Measurements from ENCODE around the gene SLU7.

Gene SLU7

DNA sequence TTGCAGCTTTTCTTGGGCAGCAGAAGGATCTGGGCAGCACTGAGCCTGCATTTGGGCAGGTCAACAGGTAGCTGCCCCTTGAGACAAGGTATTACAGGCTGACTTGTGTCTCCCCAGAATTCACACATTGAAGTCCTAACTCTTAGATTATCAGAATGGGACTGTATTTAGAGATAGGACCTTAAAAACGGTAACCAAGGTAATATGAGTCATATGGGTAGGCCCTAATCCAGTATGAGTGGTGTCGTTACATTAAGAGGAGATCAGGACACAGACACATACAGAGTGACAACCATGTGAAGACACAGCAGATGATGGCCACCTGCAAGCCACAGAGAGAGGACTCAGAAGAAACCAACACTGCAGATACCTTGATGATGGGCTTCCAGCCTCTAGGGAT, 51.6 kb downstream of the SLU7 start:
- DNase-seq (ENCODE audit: low read depth, low spot score) = no peak

DNA sequence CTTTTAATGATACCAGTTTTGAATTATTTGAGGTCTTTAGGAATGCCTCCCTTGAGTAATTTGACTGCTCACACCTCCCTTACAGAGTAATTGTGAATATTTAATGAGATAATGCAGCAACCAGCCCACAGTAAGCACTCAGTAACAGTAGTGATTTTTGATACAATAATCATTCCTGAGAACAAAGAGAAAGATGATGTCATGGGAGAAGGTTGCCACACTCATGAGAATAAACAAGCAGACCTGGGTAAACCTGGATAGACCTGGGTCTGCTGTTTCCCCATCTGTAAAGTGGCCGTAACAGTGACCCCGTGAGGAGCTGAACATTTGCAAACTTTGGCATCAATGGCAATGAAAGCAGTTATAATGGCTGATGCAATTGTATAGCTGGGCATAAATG, 52.7 kb downstream of the SLU7 start:
- no peak for DNase-seq (ENCODE audit: low read depth, low spot score)

DNA sequence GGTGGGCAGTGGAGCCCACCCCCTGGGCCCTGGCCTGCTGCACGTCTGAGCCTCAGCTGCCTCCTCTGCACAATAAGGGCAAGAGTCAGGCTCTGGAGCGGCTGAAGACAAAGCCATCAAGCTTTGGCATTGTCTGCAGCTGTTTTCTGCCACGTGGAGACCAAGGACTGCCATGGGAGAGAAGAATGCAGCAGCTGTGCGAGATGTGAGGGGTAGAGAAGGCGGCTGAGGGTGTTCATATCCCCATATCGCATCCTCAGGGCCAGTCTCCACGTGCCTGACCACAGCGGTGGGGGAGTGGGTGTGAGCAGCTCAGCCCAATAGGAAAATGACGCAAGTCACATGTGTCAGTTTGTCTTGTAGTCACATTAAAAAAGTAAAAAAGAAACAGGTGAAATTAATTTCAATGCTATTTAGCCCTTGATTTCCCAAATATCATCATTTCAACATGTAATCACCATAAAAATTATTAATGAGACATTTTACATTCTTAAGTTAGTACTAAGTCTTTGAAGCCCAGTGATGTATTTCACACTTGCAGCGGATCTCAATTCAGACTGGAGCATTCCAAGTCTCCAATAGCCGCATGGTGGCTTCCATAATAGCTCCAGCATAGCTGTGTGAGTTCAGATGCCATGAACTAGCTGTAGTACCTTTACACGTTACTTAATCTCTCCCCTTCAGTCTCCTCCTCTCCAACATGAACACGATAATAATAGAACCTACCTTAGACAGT, 55.1 kb downstream of the SLU7 start:
- no peak for DNase-seq (ENCODE audit: low read depth, low spot score)

DNA sequence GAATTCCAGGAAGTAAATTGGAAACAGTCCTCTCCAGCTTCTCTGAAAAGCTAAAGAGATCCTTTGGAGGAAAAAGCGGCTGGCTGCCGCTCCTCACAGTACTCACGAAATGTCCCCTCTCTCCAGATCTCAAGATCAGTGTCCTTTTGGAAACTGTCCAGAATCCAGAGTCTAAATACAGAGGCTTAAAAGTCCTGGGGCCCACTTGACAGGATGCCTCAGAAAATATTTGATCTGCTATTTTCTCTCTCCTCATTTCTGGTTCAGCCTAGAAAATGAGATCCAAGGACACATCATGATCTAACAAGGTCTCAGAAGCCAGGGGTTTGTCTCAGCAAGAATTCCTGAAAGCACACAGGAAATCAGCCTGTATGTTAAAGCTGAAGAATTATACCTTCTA, 55.7 kb downstream of the SLU7 start:
- DNase-seq (ENCODE audit: low read depth, low spot score) = no peak

DNA sequence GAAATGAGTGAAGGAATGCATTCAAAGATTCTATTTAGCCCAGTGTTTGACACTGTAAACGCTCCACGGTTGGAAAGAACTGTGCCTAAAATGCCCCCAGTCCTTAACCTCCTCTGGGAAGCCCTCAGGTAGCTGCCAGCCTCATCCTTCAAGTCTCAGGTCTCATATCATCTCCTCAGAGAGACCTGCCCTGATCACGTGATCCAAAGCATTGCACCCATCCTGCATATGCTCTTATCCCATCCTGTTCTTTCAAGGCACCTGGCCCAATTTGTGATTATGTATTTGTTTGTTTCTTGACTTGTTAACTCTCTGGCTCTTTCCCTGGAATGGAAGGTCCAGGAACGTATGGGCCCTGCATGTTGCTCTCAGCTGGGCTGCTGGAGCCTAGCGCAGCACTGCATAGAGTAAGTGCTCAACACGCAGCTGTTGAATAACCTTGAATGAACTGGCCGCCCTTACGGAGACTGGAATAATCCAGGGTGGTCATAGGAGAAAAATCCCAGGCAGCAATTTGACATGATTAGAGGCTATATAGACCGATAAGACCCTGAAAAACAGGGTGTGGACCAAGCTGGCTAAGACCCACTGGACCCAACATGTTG, 57.2 kb downstream of the SLU7 start:
- no peak for DNase-seq (ENCODE audit: low read depth, low spot score)

DNA sequence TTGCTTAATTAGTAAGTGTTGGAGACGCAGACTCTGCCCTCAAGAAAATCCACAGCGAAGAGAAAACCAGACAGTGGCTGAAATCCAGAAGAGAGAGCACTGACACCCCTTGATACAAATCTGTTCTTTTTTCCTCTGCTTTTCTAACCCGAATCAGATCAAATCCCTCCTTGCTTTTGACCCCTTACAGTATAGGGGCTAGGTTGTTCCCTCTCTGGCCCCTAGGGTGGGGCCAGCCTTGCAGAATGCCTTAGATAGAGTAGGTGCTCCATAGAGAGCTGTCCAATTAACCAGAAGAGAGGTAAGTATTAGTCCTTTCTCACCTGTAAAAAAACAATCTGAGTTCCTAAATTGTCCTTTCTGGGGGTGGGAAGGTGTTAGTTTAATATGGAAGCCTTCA, 58.6 kb downstream of the SLU7 start:
- DNase-seq (ENCODE audit: low read depth, low spot score) = no peak

DNA sequence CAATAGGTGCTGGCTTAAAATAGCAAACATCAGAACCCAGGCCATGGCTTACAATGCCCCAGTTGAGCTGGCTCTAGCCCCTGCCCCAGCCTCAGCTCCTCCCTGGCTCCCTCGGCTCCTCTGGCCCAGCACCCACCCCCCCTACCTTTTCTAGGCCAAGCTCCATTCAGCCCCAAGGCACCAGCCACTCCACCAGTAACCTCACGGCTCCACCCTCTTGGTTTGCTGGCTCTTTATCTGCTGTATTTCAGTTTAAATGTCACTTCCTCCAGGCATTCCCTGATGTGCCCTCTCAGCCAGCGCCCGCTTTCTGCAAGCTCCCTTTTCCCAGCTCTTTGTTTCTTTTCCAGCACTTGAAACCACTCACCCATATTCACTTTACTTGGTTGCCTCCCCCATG, 59.1 kb downstream of the SLU7 start:
- DNase-seq (ENCODE audit: low read depth, low spot score) = no peak

DNA sequence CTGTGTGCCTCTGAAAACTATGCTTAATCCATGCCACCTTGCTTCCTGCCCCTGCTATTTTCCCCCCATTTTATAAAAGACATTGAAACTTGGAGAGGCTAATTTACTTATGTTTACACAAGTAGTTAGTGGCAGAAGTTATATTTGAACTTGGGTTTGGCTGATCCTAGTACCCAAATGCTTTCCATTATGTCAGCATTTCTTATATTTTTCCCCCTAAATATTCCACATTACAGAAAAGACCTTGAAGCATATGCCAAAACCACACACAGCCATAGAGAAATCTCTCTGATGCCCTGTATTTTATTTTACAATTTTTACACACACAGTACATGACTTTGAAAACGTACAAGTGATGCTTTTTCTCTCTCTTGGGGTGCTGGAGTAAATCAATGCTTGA, 59.6 kb downstream of the SLU7 start:
- no peak for DNase-seq (ENCODE audit: low read depth, low spot score)

DNA sequence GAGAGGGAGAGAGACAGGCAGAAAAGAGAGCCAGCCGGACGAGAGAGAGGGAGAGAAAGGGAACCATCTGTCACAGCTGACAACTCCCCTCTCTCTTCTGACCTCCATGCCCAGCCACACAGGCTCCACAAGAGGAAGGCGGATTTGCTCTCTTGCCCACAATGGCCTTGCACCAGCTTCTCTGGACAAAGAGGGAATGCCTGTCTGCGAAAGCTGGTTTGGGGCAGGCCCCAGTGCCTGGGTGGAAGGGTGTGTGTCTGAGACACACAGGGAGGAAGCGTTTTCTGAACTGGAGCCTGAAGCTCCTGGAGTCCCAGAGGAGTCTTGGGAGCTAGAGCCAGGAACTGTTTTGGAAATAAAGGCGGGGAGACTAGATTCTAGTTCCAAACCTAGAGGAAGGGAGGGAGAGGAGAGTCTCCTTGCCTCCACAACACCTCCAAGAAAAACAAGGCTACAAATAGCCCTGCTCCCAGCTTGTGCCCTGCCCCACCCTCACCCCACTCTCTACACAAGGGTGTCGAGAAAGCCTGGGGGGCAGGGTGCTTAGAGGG, 60.9 kb downstream of the SLU7 start:
- no peak for DNase-seq (ENCODE audit: low read depth, low spot score)

DNA sequence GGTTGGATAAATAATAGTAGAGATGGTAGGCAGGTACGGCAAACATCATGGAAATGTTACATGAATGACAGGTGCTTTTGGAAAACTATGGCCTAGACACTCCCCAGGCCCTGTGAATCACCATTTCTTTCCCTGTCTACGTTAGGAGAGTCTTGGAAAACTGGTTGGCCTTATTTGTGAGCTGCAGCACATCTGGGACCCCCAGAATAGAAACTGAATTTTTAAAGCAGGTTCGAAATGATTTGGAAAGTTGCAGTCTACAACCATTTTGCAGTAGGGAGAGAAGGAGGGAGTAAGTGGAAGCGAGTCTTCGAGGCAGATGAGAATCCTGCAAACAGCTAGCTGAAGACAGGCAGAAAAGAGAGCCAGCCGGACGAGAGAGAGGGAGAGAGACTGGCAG, 61.5 kb downstream of the SLU7 start:
- DNase-seq (ENCODE audit: low read depth, low spot score) = no peak

DNA sequence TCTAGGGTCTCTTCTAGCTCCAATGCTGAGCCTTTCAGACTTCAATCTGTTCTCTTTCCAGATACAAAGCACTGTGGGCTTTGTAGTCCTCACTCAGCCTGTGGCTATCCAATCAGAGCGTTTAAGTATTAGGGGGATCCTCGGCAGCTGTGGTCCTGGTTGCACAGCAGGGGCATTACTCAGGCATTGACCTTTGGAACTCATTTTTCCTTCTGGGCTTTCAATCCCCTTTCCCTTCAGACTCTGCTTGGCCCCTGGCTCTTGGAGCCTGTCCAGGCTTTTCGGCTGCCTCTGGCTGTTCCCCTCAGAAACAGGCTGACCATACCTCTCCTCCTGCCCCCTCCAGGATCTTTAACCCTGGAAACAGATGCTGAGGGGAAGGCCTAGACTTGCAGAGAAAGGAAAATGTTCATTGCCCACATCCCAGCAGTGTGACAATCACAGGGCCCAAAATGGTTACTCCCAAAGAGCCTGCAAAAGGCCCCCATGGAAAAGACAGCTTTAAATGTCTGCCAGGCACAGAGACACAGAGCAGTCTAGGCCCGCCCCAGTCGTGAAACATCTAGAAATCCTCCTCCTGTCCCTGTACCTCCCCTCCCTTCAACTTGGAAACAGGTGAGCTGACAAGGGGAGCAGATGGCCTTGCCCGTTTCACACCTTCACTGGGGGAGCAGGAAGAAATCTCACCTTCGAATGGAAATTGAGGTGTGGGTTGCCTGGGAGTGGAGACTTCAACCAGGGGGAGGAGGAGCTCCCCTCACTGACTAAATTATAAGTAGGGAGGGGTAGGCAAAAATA, 62.1 kb downstream of the SLU7 start:
- no peak for DNase-seq (ENCODE audit: low read depth, low spot score)

DNA sequence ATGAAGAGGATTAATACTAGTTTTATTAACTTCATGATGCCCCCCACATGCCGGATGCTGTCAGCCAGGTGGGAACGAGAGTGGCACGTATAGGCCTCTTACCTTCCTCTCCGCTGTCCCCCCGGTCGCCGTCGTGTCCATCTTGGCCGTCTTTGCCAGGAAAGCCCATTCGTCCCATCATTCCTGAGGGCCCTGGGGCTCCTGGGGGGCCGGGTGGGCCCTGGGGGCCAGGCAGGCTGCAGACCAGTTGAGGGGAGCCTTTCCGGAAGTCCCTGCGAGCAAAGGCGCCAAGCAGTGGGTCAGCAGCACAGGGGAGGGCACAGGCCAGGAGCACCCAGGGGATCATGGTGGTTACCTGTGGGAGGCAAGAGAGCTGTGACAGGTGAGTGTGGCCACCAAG, 64.2 kb downstream of the SLU7 start:
- no peak for DNase-seq (ENCODE audit: low read depth, low spot score)

DNA sequence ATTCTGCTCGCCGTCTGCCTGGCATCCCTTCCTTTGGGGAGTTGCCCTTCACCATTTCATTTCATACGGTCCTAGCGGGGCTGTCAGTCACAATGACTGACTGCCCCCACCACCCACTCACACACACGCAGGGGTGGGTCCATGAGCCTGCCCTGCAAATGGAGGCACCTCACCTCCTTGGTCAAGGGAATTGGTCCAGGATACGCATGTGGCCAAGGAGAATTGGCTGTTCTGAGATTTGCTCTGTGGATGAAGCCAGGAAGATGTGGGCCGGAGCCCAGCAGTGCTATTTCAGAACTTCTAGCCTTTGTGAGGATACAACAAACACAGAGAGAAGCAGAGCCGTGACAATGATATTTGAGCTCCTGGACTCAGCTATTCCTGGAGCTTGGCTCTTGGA, 65.5 kb downstream of the SLU7 start:
- DNase-seq (ENCODE audit: low read depth, low spot score) = no peak

DNA sequence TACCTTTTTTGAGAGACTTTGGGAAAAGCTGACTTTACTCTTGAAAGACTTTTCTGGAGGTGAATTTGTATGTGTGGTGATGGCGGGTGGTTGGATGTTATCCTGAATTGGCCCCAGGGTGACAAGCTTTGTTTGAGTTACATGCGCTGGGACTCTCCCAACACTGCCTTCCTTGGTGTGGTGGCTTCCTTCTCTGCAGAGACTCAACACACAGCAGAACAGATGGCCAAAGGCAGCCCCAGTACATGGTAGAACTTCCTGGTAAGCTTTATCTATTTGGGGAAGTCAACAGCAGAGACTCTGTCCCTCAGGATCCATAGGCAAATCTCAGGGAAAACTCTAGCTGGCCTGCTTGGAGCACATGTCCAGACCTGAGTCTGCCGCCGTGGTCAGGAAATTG, 66.6 kb downstream of the SLU7 start:
- no peak for DNase-seq (ENCODE audit: low read depth, low spot score)
